Type B pancreatic cell (in vitro differentiated cells): ENCODE measurements around the gene MZF1. TPM values are rescaled to one million over a fixed set of nuclear protein-coding genes. Genes with fewer than 3 reads are reported as not detected.
A peak's percentile ranks its signal among the peaks of the same experiment; 100 is the strongest.

ENCODE experiments used
- DNase-seq: peaks from one replicate; pipeline ENCODE4 v3.0.0; 2021; ENCODE audit warnings: mixed read lengths; ENCODE audit not compliant: unreplicated experiment; ENCODE audit errors: extremely low spot score
- H3K27ac Mint-ChIP-seq: 2 replicates; pipeline ENCODE4 v1.8.0; 2021; ENCODE audit warnings: mild to moderate bottlenecking, mixed read lengths
- H3K27me3 Mint-ChIP-seq: 2 replicates; pipeline ENCODE4 v1.8.0; 2021; ENCODE audit warnings: mixed read lengths
- H3K36me3 Mint-ChIP-seq: 2 replicates; pipeline ENCODE4 v1.8.0; 2021; ENCODE audit warnings: mixed read lengths
- H3K4me1 Mint-ChIP-seq: one replicate; pipeline ENCODE4 v1.8.0; 2021; ENCODE audit warnings: mixed read lengths; ENCODE audit not compliant: unreplicated experiment
- H3K4me3 Mint-ChIP-seq: 2 replicates; pipeline ENCODE4 v1.8.0; 2021; ENCODE audit warnings: mild to moderate bottlenecking, mixed read lengths
- H3K9me3 Mint-ChIP-seq: 2 replicates; pipeline ENCODE4 v1.8.0; 2021; ENCODE audit warnings: mixed read lengths
- CTCF ChIP-seq: fragments of 200-600 bp; sonication (generic); conservative IDR thresholded peaks from 2 replicates; pipeline ENCODE4 v1.5.0; 2021; ENCODE audit warnings: antibody characterized with exemption, mild to moderate bottlenecking
- total RNA-seq: library from RNA; stranded (reverse); gene quantifications from 2 replicates; pipeline ENCODE4 v1.2.1, GENCODE V29; 2021; ENCODE audit warnings: low replicate concordance

Gene MZF1
- total RNA-seq, 1 donor from 2014 or later, result 30.0 TPM

- Mint-ChIP-seq H3K27ac (peak overlapping the region; percentile 79), H3K9me3 (no peaks in the 10 kb centered on the region), H3K36me3 (no peaks in the 10 kb centered on the region), H3K4me3 (peak overlapping the region; percentile 83), H3K4me1 (peaks cover 6% of the 10 kb centered on the region), H3K27me3 (peaks cover 16% of the 10 kb centered on the region)
- DNase-seq, result peak; percentile 89
- no peak for TF ChIP-seq CTCF
Measured at GRCh38 chr19:58538257-58539168, 34.6 kb downstream of the MZF1 start.

GRCh38 chr19:58536852-58537798 lies 36.0 kb downstream of the MZF1 start:
- Mint-ChIP-seq H3K4me1 (peaks cover 4% of the 10 kb centered on the region), H3K4me3 (no peak overlapping the region), H3K36me3 (no peaks in the 10 kb centered on the region), H3K27me3 (peaks cover 11% of the 10 kb centered on the region), H3K9me3 (no peaks in the 10 kb centered on the region), H3K27ac (peak overlapping the region; percentile 79)
- TF ChIP-seq CTCF, result no peak
- DNase-seq, result no peak

GRCh38 chr19:58535857-58536256 lies 37.3 kb downstream of the MZF1 start:
- H3K36me3 Mint-ChIP-seq, result no peaks in the 10 kb centered on the region
- TF ChIP-seq CTCF, result no peak
- peaks cover 20% of the 10 kb centered on the region for H3K27me3 Mint-ChIP-seq
- peaks cover 4% of the 10 kb centered on the region for H3K4me1 Mint-ChIP-seq
- H3K27ac Mint-ChIP-seq, result no peak overlapping the region
- no peaks in the 10 kb centered on the region for H3K9me3 Mint-ChIP-seq
- H3K4me3 Mint-ChIP-seq, result no peak overlapping the region
- DNase-seq, result no peak

GRCh38 chr19:58531034-58531840 lies 41.9 kb downstream of the MZF1 start:
- H3K27me3 Mint-ChIP-seq, result peaks cover 13% of the 10 kb centered on the region

More at GRCh38 chr19:58531034-58531840, 41.9 kb downstream of the MZF1 start:
- H3K27ac Mint-ChIP-seq, result no peak overlapping the region
- no peaks in the 10 kb centered on the region for H3K4me1 Mint-ChIP-seq
- no peak for TF ChIP-seq CTCF
- no peaks in the 10 kb centered on the region for H3K9me3 Mint-ChIP-seq
- no peak overlapping the region for H3K4me3 Mint-ChIP-seq
- no peak for DNase-seq
- no peaks in the 10 kb centered on the region for H3K36me3 Mint-ChIP-seq
